Progenitor cell of endocrine pancreas (in vitro differentiated cells): Measurements from ENCODE around the gene GINS1. TPM values are rescaled to one million over a fixed set of nuclear protein-coding genes. Genes with fewer than 3 reads are reported as not detected.

Source experiments
- DNase-seq: peaks from one replicate; pipeline ENCODE4 v3.0.0; 2021; ENCODE audit warnings: low spot score; ENCODE audit not compliant: unreplicated experiment
- H3K27ac Mint-ChIP-seq: 2 replicates; pipeline ENCODE4 v1.8.0; 2021; ENCODE audit warnings: mild to moderate bottlenecking, moderate library complexity, mixed read lengths
- H3K27me3 Mint-ChIP-seq: 2 replicates; pipeline ENCODE4 v1.8.0; 2021; ENCODE audit warnings: mixed read lengths
- H3K36me3 Mint-ChIP-seq: 2 replicates; pipeline ENCODE4 v1.8.0; 2022; ENCODE audit warnings: mixed read lengths; ENCODE audit not compliant: insufficient read depth
- H3K4me1 Mint-ChIP-seq: 2 replicates; pipeline ENCODE4 v1.8.0; 2021; ENCODE audit warnings: low read depth, mixed read lengths
- H3K4me3 Mint-ChIP-seq: 2 replicates; pipeline ENCODE4 v1.8.0; 2021; ENCODE audit warnings: low read depth, mild to moderate bottlenecking, moderate library complexity, mixed read lengths
- H3K9me3 Mint-ChIP-seq: 2 replicates; pipeline ENCODE4 v1.8.0; 2021; ENCODE audit warnings: low read depth, mixed read lengths
- total RNA-seq: library from RNA; stranded (reverse); gene quantifications from 2 replicates; pipeline ENCODE4 v1.2.1, GENCODE V29; 2021
- TF ChIP-seq, protein P1 (sequence below): fragments of 200-600 bp; sonication (generic); IDR thresholded peaks from one replicate; pipeline ENCODE4 v1.5.0; 2021; ENCODE audit warnings: antibody characterized with exemption, mild to moderate bottlenecking; ENCODE audit not compliant: unreplicated experiment

GINS1 gene
- total RNA-seq, 1 donor from 2014 or later, result 25.2 TPM

DNA sequence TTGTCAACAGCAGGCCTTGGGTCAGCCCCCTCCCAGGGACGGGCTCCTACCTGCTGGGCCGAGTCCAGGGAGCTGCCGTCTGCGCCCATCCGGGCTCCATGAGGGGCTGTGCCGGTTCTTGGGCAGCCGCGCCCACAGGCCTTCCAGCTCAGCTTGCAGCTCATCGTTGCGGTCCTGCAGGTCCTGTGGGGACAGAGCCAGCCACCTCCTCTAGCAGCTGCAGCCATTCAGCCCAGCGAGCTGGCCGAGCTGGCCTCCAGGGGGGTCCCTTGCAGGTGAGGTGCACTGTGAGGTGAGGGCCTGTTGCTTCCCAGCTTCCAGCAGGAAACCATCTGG, 74.4 kb downstream of the GINS1 start:
- H3K4me1 Mint-ChIP-seq, result no peaks in the 10 kb centered on the region
- no peak overlapping the region for H3K27ac Mint-ChIP-seq
- H3K4me3 Mint-ChIP-seq, result no peak overlapping the region
- H3K36me3 Mint-ChIP-seq, result peaks cover 22% of the 10 kb centered on the region
- no peaks in the 10 kb centered on the region for H3K27me3 Mint-ChIP-seq
- DNase-seq, result no peak
- TF ChIP-seq, protein P1, sequence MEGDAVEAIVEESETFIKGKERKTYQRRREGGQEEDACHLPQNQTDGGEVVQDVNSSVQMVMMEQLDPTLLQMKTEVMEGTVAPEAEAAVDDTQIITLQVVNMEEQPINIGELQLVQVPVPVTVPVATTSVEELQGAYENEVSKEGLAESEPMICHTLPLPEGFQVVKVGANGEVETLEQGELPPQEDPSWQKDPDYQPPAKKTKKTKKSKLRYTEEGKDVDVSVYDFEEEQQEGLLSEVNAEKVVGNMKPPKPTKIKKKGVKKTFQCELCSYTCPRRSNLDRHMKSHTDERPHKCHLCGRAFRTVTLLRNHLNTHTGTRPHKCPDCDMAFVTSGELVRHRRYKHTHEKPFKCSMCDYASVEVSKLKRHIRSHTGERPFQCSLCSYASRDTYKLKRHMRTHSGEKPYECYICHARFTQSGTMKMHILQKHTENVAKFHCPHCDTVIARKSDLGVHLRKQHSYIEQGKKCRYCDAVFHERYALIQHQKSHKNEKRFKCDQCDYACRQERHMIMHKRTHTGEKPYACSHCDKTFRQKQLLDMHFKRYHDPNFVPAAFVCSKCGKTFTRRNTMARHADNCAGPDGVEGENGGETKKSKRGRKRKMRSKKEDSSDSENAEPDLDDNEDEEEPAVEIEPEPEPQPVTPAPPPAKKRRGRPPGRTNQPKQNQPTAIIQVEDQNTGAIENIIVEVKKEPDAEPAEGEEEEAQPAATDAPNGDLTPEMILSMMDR, result no peak
- H3K9me3 Mint-ChIP-seq, result no peaks in the 10 kb centered on the region

DNA sequence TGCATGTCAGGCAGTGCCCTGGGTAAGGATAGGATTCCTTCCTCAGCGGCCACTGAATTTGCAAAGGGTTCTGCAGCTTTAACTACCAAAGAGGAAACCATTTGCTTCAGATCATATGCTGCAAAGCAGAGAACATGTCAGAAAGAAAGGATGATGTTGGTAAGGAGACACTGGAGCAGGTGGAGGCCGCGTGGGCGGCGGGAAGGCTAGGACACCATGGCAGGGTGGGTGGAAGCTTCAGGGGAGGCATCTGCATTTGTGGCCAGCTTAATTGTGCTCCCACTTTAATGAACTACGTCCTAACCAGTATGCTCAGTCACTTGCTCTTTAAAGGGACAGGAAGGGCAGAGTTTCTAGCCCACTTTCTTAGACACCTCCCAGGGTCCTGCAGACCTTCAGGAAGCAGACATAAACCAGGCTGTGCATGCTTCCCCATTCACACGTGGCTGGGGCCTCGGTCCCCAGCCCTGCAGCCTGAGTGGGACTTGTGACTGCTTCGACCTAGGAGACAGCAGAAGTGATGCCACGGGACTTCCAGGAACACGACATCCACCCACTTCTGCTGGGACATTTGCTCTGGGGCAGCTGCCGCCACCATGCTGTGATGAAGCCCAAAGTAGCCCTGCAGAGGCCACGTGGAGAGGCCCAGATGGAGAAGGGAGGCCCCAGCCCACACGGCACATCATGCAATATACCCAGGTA, 76.1 kb downstream of the GINS1 start:
- Mint-ChIP-seq H3K4me3 (no peak overlapping the region), H3K36me3 (peaks cover 18% of the 10 kb centered on the region), H3K27me3 (no peaks in the 10 kb centered on the region), H3K9me3 (no peaks in the 10 kb centered on the region), H3K4me1 (no peaks in the 10 kb centered on the region), H3K27ac (no peak overlapping the region)
- DNase-seq, result no peak
- TF ChIP-seq, protein P1, result no peak

DNA sequence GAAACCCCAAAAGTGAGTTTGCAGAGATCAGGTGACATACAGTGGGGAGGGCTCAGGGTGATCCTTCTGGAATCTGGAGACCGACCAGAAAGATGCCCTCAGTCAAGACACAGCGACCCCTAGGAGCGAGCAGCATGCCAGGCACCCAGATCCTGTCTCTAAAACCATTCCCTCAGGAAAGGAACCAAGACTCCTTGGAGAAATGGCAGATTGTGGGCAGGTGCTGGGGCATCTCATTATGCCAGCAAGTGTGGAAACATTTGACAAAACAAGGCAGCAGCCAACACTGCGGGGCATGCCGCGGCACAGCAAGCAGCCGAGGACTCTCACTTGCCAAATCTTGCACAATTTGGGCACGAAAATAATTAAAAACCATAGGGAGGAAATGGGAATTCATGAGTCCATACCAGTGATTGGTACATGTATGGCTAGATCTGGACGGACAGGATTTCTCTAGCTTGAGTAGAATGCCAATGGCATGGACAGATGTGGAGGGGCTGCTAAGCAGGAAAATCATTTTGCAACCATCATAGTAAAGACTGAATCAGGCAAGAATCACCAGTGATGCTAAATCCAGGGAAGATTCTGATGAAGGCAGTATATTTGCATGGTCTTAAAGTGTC, 76.9 kb downstream of the GINS1 start:
- H3K27me3 Mint-ChIP-seq, result no peaks in the 10 kb centered on the region
- no peak for DNase-seq
- no peaks in the 10 kb centered on the region for H3K4me1 Mint-ChIP-seq
- no peak overlapping the region for H3K27ac Mint-ChIP-seq
- H3K36me3 Mint-ChIP-seq, result peaks cover 17% of the 10 kb centered on the region
- no peak overlapping the region for H3K4me3 Mint-ChIP-seq
- H3K9me3 Mint-ChIP-seq, result no peaks in the 10 kb centered on the region
- TF ChIP-seq, protein P1, result no peak

DNA sequence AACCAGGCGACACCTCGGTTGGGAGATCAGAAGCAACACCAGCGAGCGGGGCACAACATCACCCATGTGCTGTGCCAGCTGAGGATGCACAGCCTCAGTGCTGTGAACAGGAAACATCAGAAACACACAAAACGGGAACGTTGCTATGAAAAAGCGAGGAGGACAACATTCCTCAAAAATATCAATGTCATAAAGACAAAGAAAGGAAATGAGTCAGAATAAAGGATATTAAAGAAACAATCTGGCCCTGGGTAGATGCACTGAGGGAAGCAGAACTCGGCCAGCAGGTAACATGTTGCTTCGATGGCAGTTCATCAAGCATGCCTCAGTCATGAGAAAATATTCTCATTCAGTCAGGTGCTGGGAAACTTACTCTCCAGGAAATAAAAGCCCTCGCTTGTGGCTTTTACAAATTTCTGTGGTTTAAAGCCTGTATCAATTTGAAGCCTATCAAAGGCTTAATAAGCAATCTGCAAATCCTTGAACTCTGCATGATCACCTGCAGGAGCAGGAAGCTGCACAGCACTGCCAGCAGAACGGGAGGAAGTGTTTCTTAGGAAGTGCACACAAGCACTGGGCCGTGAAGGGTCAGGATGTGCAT, 77.5 kb downstream of the GINS1 start:
- Mint-ChIP-seq H3K36me3 (peaks cover 17% of the 10 kb centered on the region), H3K27me3 (no peaks in the 10 kb centered on the region), H3K9me3 (no peaks in the 10 kb centered on the region), H3K27ac (no peak overlapping the region), H3K4me3 (no peak overlapping the region), H3K4me1 (no peaks in the 10 kb centered on the region)
- no peak for DNase-seq
- TF ChIP-seq, protein P1, result no peak

DNA sequence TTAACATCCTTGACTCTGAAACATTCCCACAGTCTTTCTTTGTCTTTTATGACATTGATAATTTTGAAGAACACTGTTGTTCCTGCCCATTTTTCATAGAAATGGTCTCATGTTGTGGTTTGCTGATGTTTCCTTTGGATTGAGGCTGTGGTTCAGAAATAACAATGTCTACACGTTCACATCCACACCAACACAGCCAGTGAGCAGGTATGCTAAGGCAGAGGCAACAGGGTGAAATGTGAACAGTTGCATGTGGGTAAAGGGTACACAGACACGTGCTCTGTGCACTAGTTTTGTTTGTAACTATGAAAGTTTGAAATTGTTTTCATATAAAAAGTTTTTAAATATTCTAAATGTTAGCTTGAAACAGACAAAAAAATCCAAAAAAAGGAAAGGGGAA, 78.4 kb downstream of the GINS1 start:
- TF ChIP-seq, protein P1, result no peak
- H3K9me3 Mint-ChIP-seq, result no peaks in the 10 kb centered on the region
- H3K36me3 Mint-ChIP-seq, result peaks cover 17% of the 10 kb centered on the region
- no peak overlapping the region for H3K4me3 Mint-ChIP-seq
- no peaks in the 10 kb centered on the region for H3K4me1 Mint-ChIP-seq
- no peak for DNase-seq
- no peak overlapping the region for H3K27ac Mint-ChIP-seq
- no peaks in the 10 kb centered on the region for H3K27me3 Mint-ChIP-seq
